NCI-H774 (cell line): ENCODE data around the gene AP2A1.
"Not testable (repeated sequence)": the region's sequence is repeated elsewhere in the genome, so short reads cannot be mapped to it uniquely, and the experiment has no call there.

ENCODE experiments used
- DNase-seq: peaks from one replicate; lab custom pipeline; 2025; lab: John Stamatoyannopoulos, UW

Gene AP2A1

DNA sequence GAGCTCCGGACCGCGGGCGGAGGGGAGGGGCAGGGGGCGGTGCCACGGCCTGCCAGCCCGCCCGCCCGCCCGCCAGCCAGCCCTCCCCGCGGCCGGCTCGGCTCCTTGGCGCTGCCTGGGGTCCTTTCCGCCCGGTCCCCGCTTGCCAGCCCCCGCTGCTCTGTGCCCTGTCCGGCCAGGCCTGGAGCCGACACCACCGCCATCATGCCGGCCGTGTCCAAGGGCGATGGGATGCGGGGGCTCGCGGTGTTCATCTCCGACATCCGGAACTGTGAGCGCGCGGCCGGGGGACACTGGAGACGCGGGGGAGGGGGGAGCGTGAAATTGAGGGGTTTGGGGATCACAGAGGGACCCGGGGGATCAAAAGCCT, at the start of gene AP2A1:
Gene AP2A1 (plus strand): TSS at position 72 of the 370 bp plus-strand sequence. CDS start 133 bp downstream, at position 205.
- DNase-seq: no peak

DNA sequence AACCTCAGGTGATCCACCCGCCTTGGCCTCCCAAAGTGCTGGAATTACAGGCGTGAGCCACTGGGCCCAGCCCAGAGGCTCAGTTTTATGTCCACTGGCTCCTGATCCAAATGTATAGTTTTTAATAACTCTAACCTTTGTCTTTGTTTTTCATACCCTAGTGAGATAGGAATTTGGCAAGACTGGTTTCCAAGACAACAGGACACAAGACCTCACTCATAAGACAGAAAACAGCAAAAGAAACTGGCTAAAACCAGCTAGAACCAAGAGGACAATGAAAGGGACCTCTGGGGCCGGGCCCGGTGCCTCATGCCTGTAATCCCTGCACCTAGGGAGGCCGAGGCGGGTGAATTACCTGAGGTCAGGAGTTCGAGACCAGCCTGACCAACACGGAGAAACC, 48.3 kb upstream of the AP2A1 start:
- DNase-seq: no peak

DNA sequence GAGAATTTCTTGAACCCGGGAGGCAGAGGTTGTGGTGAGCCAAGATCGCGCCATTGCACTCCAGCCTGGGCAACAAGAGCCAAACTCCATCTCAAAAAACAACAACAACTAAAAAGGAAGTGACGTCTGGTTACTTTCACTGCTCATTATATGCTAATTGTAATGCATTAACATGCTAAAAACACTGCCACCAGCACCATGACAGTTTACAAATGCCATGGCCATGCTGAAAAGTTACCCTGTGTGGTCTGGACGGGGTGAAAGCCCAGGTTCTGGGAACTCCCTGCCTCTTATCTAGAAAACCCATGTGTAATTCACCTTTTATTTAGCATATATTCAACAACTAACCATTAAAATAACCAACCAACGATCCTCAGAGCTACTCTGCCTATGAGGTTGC, 47.8 kb upstream of the AP2A1 start:
- DNase-seq: no peak

DNA sequence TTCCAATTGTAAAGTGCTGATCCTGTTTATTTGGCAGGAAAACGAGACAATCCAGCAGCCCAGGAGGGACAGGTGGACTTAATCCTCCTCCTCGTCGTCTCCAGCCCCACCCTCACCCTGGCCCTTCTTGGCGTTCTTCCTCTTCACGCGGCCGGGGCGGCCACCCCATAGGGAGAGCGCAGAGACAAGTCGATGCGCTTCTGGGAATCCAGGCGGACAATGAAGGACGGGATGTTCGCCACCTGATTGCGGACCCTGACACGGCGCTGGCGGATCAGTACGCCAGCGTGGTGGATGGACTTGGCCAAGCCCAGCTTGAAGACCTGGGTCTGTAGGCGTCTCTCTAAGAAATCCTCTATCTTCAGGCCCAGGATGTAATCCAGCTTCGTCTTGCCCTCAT, 47.4 kb upstream of the AP2A1 start:
- not testable (repeated sequence) for DNase-seq

DNA sequence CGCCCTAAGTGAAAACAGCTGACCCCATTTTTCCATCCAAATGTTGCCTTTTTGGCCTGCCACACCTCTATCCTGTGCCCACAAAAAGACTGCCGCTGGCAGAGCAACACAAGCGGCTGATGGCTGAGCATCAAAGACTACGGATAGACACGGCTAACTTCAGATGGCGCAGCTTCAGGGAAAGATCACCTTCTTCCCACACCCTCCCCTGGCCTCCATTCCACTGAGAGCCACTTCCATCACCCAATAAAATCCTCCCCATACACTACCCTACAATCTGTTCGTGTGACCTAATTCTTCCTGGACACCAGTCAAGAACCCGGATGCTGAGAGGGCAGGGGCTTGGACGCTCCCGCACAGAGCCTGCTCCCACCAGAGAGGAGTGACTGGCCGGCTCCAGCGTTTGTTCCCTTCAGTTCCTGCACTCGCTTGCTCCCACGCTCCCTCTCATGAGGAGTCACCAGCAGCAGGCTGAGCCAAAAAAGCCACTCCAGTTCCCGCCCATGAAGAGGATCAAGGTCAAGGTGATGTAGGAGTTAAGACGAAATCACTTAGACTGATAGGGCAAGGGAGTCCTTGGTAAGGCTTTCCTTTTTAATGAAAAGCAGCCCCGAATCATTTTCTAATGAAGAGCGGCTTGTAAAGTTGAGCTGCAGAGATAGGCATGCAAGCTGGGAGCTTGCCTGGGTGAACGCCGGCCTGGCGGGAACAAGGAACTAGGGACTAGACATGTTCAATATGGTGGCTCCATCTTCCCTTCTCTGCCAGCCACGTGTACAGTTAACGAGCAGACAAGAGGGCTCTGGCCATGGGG, 39.4 kb upstream of the AP2A1 start:
- no peak for DNase-seq

DNA sequence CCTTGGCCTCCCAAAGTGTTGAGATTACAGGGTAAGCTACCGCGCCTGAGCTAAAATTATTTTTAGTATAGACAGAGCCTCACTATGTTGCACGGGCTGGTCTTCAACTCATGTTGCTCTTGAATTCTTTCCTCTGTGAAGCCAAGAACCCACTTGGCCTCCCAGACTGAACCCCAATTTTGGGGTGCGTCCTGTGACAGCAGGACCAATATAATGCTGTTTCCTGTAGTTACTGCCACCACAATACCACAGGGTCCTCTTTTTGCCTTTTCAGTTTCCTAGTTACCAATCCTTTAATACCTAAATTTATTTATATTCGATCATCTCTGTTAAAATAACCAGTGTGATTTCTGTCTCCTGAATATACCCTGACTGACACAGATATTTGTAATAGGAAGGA, 36.6 kb upstream of the AP2A1 start:
- no peak for DNase-seq

DNA sequence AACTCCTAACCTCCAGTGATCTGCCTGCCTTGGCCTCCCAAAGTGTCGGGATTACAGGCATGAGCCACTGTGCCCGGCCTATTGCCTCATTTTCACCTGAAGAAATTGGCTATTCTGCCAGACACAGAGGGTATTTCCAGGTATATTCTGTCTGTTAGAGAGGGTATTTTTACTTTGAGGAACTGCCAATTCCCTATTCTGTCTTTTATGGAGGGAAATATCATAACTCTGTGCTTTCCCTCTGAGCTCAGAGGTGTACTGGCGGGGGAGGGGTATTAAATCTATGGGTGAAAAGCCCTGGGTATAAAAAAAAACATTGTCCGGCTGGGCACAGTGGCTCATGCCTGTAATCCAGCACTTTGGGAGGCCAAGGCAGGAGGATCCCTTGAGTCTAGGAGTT, 28.5 kb upstream of the AP2A1 start:
- DNase-seq: no peak

DNA sequence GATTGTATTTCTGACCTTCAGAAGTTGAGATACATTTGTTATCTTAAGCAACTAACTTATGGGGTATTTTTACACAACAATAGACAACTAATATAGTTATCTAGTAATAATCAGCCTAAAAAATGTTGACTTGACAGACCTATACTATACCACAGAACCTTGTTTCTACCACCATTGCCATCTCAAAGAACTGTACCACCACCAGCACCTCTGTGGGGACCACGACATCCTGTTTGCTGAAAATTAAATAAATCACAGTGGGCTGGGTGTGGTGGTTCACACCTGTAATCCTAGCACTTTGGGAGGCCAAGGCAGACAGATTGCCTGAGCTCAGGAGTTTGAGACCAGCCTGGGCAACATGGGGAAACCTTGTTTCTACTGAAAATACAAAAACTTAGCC, 27.7 kb upstream of the AP2A1 start:
- DNase-seq: no peak

DNA sequence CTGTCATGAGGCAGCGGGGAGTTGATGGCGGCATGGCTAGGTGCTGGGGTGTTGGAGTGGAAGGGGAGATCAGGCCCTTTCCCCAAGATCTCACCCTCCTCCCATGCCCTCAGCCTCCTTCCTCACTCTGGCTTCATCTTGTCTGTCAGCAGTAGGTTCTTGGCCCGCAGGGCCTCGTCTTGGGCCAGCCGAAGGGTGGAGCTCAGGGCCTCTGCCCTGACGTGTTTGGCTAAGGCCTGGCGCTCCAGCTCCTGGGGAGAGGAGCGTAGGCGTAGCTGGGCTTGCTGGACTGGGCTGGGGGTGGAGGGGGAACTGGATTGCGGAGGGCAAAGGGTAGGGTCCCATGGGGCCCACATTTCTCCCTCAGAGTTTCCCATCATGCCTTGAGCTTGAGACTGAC, 26.9 kb upstream of the AP2A1 start:
- no peak for DNase-seq

DNA sequence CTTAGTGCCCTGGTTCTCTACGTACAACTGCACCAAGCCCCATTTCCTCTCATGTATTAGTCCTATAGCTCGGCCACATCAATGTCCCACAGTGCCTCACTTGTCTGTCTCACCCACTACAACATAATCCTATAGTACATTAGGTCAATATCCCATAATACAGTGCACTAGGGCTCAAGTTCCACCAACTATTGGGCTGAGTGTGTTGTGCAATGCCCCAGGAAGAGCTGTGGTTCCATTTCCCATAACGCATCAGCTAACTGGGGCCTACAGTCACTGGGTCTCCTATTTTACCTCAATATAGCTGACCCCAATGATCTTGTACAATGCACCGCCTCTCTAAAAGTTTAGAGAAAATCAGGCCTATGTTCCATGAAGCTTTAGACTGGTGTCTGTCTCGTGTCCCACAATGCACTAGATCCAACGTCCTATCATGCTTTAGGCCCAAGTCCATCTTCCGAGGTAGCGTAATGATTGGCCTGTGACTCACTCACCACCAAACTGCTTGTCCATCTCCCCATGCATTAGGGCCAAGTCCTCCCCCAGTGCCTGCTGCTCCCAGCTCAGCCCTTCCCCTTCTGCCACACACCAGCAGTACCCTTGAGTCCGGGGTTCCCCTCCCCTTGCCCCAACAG, 25.5 kb upstream of the AP2A1 start:
- DNase-seq: no peak

DNA sequence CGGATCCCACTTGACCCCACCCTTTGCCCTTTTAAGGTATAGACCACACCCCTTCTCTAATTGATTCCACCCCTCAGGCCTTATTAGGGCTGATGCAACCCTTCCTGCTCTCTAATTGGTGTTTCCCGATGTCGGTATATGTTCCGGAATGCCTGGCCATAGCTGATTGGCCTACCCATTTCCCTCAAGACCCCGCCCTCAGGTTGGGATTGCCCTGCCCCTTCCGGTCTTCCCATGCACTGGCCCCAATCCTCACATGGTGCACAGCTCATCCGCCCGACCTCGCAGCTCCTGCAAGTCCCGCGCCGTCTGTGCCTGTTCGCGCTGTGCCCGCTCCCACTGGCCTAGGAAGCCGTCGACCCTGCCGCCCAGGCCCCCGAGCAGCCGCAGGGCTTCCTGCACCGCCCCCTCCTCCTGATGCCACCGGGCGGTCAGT, 21.8 kb upstream of the AP2A1 start:
- no peak for DNase-seq

DNA sequence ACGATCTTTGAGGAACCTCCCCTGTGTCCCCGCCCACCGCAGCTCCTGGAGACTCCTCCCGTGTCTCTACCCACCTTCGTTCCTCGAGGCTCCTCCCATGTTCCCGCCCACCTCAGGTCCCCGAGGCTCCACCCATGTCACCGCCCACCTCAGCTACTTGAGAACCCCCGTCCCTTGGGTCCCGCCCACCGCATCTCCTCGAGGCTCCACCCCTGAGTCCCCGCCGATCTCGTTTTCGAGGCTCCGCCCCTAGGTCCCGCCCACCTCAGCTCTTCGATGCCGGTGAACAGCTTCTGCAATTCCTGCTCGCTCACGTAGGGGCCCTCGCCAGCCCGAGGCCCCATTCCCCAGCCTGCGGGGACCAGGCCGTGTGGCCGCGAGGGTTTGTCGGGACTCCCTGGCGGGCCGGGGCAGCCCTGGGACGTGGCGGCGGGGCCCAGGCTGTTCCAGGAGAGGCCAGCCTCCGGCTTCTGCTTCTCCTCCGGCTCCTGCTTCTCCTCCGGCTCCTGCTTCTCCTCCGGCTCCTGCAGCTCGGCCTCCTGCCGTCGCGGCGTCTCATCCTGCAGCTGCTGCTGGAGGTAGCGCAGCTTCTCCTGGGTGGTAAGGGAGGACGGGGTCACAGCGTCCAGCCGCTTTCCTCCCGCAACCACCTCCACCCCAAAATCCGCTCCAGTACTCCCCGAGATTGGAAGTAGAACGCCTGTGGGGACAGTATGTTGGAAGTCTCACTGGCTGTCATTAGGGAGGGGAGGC, 20.4 kb upstream of the AP2A1 start:
- no peak for DNase-seq

DNA sequence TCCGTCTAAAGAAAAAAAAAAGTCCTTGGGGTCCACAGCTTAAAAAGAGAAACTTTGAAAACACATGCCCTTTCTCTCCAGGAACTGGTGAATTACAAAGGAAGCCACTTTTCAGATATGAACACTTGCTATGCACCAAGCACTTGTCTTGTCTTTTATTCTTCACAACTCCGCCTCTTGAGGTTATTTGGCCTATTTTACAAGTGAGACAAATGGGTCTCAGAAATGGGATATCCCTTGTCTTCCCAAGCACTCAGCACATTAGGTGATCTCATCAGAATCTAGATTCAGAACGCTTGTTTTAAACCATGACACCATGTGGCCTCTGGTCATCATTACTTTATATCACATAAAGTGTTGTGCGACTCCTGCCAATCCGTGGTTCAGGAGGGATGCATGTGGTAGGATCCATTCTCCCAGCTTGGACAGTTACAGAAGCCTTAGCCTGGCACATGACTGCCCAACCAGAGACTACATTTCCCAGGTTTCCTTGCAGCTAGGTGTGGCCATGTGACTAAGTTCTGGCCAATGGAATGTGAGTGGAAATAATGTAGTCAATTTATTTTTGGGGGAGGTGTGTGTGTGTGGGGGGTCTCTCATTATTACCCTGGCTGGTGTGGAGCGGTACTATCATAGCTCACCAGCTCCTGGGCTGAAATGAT, 17.6 kb upstream of the AP2A1 start:
- DNase-seq: no peak

DNA sequence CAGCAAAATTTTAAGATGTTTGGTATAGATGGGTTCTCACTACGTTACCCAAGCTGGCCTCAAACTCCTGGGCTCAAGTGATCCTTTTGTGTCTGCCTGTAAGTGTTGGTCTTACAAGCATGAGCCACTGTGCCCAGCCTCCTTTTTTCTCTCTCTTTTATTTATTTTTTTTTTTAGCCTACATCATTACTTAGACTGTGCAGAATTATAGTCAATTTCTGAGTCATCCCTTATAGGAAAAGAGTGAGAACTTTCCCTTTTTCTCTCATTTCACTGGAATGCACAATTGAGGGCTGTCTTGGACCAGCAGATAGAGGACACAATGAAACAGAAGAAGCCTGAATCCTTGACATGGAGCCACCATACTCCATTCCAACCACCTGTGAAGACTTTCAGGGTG, 17.0 kb upstream of the AP2A1 start:
- no peak for DNase-seq

DNA sequence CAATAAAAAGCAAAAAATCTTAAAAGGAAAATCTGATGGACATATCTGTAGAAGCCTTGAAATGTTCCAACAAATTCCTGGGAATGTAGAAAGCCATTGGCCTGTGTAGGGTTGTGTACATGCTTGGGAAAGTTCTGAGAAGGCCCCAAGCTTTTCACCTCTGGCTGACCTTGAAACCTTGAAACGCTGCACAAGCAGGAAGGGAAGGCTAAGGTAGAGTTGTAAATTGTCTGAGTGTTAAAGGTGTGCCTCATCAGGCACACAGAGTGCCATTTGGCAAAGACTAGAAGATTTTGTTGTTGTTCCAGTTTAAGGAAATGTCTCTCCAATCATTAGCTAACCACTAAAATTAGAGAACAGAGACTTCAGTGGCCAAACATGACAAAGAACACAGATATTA, 14.1 kb upstream of the AP2A1 start:
- no peak for DNase-seq

DNA sequence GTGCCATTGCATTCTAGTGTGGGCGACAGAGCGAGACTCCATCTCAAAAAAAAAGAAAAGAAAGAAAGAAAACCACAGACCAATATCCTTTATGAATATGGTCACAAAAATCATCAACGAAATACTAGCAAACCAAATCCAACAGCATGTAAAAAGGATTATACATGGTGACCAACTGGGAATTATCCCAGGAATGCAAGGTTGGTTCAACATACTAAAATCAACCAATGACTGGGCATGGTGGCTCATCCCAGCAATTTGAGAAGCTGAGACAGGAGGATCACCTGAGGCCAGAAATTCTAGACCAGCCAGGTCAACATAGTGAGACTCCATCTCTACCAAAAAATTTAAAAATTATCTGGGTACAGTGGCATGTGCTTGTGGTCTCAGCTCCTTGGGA, 10.8 kb upstream of the AP2A1 start:
- no peak for DNase-seq

DNA sequence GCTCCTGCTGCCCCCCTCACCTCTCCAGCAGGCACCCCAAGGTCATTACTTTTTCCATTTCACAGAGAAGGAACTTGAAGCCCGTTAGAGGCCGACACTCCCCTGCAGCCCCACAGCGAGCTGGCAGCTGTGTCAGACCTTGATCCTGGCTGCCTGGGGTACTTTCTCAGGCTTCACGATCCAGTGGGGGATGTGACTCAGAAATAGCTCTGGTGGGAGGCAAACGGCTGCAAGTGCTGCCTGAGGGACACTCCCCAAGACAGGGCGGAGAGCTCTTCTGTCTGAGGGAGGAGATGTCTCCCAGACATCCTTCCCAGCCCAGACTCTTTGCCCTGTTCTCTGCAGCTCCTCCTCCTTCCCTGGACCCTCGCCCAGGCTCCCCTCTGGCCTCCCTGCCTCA, 8.5 kb upstream of the AP2A1 start:
- no peak for DNase-seq

DNA sequence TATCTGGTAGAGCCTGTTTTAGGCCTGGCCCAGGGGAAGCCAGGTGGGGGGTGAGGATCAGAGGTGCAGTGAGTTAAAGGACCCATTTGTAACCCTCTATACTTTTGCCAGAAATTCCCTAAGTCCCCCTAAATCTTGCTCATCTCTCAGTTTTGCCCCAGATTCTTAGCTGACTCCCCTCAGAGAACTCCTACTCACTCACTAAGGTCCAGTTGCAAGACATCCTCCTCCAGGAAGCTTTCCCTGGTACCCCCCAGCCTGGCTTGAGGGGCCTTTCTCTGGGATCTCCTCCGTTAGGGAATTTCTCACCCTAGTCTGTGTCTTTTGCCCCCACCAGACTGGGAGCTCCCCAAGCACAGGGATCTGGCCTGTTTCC, 5.6 kb upstream of the AP2A1 start:
- no peak for DNase-seq

DNA sequence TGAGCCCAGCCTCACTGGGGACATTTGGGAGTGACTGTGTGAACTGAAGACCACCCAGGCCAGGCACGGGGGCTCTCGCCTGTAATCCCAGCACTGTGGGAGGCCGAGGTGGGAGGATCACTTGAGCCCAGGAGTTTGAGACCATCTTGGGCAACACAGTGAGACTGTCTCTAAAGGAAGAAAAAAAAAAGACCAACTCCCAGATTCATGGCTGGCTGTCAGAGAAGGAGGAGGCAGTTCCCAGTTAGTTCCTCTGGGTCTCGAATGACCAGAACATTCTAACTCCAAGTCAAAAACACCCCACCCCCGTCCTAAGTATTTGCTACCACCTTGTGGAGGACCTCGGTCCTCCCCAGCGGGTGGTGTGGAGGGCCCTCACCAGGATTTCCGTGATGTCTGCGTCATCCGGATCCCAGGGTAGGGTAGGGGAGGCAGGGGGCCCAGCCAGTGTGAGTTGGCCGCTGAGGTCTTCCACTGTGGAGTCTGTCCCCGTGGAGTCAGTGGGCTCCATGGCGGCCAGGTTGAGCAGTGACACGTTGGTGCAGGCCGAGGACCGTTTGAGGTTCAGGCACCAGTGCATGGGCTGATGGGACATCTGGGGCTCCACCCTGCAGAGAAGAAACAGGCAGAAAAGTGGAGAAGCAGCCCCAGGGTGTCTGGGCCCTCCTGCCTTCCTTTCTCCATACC, 5.0 kb upstream of the AP2A1 start:
- DNase-seq: no peak

DNA sequence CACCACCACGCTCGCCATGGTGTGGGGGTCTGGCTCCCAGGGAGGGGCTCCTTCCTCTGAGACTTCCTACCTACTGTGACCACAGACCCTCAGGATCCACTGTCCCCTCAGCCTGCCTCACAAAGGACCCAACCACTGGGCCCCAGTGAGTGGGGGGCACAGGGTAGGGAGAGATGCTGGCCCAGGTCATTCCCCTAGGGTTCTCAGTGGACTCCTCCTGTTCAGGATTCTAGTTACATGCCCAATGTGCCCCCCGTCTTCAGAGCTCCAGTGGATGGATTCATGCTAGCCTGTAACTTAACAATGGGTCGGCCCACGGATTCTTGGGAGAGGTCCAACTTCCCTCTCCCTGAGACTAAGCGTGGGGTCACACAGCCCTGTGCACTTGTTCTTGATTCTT, 3.6 kb upstream of the AP2A1 start, which contains the start of gene TSKS:
Gene TSKS (minus strand): TSS at position 77 of the 400 bp plus-strand sequence. CDS start 59 bp downstream, at position 18.
- DNase-seq: no peak

DNA sequence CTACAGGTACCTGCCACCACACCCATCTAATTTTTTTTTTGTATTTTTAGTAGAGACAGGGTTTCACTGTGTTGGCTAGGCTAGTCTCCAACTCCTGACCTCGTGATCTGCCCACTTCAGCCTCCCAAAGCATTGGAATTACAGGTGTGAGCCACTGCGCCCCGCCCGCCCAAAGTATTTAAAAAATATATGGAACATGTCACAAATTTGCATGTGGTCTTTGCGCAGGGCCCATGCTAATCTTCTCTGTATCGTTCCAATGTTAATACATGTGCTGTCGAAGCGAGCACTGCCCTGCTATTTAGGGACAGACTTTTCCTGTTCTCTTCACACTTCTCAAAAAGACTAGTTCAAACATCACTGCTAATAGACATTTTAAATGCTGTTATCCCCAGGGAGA, 2.5 kb upstream of the AP2A1 start:
- DNase-seq: no peak
